Left kidney (tissue), 2 donors: ENCODE measurements around the gene TARS1. TPM values are rescaled to one million over a fixed set of nuclear protein-coding genes. Genes with fewer than 3 reads are reported as not detected.
"Not testable (repeated sequence)": the region's sequence is repeated elsewhere in the genome, so short reads cannot be mapped to it uniquely, and the experiment has no call there.

Source experiments
- DNase-seq: peaks from one replicate; pipeline ENCODE4 v3.0.0-alpha.2; 2013
- polyA plus RNA-seq: library from polyadenylated mRNA; unstranded; fragments of 120-200 nt; gene quantifications from one replicate; pipeline ENCODE4 v1.2.1, GENCODE V29; 2013; ENCODE audit not compliant: insufficient read length

Gene TARS1
- polyA plus RNA-seq, 1 donor: 145 TPM

- DNase-seq: no peak
Observed at GRCh38 chr5:33482335-33482734, 41.6 kb downstream of the TARS1 start.

- DNase-seq: no peak
Observed at GRCh38 chr5:33487236-33487635, 46.5 kb downstream of the TARS1 start.

- DNase-seq: no peak
Observed at GRCh38 chr5:33488558-33489355, 48.0 kb downstream of the TARS1 start.

GRCh38 chr5:33489481-33490067 is 48.8 kb downstream of the TARS1 start:
- no peak for DNase-seq

DNA sequence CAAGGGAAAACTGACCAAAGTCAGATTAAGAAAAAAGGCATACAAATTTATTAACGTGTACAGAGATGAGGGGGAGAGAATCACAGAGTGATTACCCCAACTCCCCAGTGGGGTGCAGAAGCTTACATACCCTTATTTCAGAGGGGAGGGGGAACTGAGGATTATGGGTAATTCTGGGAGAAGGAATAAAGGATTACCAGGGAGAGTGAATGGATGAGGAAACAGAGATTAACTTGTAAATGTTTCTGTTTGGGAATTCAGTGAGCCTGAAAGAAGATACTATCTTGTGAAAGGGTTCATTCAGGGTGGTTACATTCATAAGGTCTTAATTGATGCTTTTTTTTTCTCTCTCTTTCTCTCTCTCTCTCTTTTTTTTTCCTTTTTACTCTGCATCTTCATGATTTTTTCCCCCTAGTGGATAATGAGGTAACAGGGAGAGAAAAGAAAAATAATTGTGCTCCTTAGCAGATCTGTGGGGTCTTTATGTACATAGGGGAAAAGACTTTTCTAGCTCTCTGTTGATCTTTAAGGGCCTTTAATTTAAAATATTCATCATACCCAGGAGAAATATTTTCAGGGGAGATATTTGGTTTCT is 49.4 kb downstream of the TARS1 start:
- DNase-seq: no peak

- DNase-seq: no peak
Observed at GRCh38 chr5:33491941-33492340, 51.2 kb downstream of the TARS1 start.

DNA sequence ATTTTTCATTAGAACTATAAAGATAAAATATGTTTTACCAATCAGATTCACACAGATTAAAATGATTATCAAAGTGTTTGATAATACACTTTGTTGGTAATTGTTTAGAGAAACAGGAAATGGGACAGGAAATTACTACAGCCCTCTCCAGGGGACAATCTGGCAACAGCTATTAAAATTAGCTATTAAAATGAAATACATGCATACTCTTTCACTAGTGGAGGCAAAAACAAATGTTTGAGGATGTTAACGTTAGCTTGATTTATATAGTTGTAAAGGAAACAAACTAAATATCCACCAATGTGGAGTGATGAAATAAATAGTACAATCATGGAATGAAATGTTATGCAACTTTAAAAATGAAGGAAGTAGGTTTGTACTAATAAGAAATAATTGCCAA is 53.7 kb downstream of the TARS1 start:
- DNase-seq: no peak

DNA sequence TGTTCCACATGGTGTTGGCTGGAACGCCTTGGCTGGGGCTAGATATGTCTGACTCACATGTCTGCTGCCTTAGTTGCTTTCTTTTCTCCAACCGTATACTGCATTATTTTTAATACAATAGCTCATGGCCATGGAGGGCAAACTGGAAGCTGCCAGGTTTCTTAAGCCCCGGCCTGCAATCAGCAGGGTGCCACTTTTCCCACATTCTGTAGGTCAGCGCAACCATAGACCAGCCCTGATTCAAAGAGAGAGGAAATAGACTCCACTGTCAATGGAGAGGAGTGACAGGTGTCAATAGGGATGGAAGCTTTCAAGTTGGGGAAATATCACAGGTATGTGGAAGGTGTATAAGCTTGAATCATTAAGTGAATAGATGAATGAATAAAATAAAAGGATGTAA is 60.5 kb downstream of the TARS1 start:
- no peak for DNase-seq

- no peak for DNase-seq
Observed at GRCh38 chr5:33501899-33502298, 61.1 kb downstream of the TARS1 start.

DNA sequence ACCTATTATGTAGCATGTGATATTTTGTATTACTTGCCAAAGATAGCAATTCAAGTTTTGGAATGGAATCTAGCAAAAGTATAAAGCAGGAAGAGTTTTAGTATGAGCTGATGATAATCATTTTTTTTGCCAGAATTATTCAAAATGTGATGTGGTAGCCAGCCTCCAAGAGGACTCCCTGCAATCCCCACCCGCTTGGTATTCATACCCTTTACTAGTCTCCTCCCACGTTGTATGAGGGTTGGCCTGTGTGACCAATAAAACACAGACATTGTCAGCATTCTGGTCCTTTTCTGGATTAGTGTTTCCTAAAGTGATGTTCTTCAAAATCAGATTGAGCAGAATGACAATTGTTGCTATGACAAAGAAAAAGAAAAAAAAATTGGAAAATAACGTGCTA is 63.8 kb downstream of the TARS1 start:
- no peak for DNase-seq

DNA sequence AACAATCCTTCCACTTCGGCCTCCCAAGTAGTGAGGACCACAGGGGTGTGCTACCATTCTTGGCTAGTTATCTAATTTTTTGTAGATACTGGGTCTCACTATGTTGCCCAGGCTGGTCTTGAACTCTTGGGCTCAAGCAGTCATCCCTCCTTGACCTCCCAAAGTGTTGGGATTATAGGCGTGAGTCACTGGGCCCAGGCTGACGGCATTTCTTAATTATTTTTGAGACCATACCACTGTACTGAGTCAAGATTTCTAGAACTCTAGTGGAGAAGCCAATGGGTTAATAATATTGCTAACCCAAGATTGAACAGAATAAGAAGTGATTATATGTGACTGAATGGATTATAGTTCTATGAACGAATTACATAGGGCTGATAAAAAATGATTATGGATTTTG is 66.7 kb downstream of the TARS1 start:
- DNase-seq: no peak

GRCh38 chr5:33509036-33509435 is 68.3 kb downstream of the TARS1 start:
- DNase-seq: no peak

GRCh38 chr5:33513462-33514185 is 72.9 kb downstream of the TARS1 start:
- no peak for DNase-seq

DNA sequence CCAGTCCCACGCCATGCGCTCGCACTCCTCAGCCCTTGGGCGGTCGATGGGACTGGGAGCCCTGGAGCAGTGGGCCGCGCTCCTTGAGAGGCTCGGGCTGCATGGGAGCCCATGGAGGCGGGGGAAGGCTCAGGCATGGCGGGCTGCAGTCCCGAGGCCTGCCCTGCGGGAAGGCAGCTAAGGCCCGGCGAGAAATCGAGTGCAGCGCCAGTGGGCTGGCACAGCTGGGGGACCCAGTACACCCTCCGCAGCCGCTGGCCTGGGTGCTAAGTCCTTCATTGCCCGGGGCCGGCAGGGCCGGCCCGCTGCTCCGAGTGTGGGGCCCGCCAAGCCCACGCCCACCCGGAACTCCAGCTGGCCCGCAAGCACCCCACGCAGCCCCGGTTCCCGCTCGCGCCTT is 74.6 kb downstream of the TARS1 start:
- DNase-seq: not testable (repeated sequence)

DNA sequence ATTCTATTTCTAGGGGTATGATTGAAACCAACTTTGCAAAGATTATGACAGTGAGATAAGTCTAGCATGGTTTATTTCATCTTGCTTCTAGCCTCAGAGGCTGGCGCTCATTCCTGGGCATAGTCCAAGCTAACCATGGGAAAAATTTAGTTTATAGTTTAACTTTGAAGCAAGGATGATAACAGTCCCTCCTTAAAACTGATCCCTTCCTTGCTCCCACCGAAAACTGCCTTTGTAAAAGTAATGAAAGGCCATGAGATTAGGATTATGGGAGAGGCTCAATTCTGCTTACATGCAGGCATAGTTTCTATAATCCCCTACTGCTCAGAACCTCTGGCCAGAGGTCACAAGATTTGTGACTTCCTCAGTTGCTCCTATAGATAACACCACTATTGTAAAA is 75.7 kb downstream of the TARS1 start:
- DNase-seq: no peak
